Inflammatory macrophage treated with lipopolysaccharide for 1 hour (primary cell): ENCODE data around the gene FAM53A.

Experiments
- DNase-seq, 2 donors: peaks; one replicate each; pipeline ENCODE4 v3.0.0-alpha.2; 2020 to 2022

FAM53A gene

GRCh38 chr4:1716065-1716945, 32.2 kb upstream of the FAM53A start:
- no peak for DNase-seq

DNA sequence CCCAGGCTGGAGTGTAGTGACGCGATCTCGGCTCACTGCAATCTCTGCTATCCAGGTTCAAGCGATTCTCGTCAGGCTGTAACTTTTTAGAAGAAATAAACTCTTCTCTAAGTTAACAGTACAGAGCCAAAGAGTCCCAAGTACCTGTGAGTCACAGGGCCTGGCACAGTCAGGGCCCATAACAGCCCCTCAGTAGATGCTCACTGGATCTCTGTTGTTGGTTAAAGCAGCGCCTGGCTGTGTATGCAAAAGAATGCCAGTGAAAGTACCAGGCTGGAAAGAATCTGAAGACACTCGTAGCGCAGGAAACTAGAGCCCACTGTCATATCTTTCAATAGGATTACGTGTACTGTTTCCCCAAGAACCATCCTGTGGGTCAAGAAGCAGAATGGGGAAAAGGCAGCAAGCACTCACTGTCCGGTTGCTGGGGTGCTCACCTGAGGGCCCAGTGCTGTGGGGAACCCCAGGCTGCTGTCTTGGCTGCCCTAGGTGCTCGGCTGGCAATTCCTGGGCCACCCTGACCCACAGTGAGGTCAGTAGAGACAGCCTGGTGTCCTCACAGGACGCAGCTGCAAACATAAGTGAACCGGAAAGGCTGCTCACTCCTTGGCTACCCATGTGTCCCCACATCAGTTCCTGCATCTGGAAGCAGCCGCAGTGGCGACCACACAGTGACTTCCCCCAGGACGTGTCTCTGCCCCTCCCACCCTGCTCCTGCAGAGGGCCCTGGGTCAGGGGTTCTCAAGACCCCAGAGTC, 31.1 kb upstream of the FAM53A start:
- no peak for DNase-seq

- peak in 1 of 2 donors; percentile 23 for DNase-seq
Observed at GRCh38 chr4:1714303-1715001, 30.3 kb upstream of the FAM53A start.

DNA sequence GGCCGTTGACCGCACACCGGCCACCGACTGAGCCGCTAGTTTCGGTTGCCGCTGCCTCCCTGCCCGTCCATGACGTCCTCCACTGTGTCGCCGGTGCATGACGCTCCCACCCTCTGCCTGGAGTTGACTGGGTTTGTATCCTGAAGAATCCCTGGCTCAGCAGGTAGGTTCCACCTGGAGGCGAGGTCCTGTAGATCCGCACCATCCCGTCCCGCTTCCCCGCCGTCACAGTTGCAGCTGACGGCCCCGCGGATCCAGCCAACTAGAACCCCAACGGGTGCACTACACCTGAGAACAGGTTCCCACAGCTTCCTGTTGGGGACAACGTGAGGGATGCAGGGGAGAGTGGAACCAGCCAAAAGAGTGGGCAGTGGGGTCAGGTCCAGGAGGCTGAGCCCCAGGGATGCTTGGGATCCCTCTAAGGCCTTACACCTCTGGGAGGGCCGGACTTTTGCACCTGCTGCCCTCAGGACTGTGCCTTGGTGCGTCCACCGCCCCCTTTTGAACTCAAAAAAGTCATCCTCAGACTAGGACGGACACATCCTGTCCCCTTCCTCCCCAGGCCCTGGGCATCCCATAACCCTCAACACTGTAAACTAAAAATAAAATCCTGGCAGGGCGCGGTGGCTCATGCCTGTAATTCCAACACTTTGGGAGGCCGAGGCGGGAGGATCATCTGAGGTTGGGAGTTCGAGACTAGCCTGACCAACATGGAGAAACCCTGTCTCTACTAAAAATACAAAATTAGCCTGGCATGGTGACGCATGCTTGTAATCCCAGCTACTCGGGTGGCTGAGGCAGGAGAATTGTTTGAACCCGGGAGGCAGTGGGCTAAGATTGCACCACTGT, 29.1 kb upstream of the FAM53A start:
- DNase-seq, result no peak

DNA sequence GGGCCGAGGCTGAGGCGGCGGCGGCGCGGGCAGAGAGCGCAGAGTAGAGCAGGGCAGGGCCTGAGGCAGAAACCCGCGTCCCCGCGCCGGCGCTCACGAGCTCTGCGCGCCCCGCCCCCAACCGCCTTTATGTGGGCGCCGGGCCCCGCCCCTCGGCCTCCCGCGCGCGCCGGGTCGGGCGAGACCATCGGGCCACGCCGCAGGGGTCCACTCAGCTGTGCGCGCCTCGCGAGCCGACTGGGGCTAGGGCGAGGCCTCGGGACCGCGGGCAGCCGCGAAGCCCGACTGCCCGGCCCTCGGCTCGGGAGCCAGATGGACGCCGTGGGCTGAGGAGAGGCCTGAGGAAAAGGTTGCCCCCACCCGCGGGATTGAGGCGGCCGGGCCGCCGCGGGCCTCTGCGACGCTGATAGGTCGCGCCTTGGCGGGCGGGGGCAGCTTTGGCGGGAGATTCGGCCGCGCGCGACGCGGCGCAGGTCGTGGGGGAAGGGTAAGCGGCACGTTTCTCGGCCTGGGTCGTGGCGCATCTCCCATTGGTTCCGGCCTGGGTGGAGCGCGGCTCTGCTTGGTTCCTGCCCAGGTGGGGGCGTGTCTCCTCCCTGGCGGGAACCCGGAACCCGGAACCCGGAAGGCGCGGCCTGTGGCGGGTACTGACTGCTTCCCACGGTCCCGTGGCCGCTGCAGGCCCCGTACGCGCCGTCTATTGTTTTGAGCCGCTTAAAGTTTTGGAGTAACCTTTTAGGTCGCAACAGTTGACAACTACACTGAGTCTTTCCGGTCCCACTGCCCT, 28.3 kb upstream of the FAM53A start, which contains the start of gene SLBP:
TSS of gene SLBP (minus strand) at position 104 of the 787 bp plus-strand sequence. CDS start 131 bp downstream, outside the sequence.
- peak; percentile 95 to 96 for DNase-seq

- peak; percentile 33 to 53 for DNase-seq
Observed at GRCh38 chr4:1711571-1712215, 27.6 kb upstream of the FAM53A start.

GRCh38 chr4:1711055-1711570, 27.0 kb upstream of the FAM53A start:
- DNase-seq, result no peak

DNA sequence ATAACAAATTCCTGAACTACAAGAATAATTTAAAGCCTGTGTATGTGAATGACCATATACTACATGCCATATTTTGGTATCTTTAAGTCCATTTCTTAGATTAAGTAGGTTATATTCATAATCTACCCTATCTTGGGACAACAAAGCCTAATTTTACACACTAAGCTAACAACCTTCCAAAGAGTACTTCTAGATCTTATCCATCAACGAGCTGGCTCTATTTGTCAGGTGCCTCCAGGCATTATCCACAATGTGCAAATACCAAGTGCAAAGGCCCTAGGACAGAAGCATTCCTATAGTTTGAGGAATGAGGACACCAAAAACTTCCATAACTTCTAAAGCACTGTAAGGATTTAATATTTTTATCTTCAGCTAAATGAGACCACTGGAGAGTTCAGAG, 24.5 kb upstream of the FAM53A start:
- DNase-seq, result no peak

DNA sequence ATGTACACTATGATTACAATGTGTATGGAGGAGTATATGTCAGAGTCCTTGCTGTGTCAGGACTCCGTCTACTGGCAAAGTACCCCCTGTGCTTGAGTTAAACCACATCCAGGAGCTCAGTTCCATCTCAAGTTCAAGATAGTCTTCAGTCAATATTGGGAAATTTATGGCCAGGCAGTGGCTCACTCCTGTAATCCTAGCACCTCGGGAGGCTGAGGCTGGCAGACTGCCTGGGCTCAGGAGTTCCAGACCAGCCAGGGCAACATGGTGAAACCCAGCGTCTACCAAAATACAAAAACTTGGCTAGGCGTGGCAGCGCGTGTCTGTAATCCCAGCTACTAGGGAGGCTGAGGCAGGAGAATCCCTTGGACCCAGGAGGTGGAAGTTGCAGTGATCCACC, 22.2 kb upstream of the FAM53A start:
- no peak for DNase-seq

DNA sequence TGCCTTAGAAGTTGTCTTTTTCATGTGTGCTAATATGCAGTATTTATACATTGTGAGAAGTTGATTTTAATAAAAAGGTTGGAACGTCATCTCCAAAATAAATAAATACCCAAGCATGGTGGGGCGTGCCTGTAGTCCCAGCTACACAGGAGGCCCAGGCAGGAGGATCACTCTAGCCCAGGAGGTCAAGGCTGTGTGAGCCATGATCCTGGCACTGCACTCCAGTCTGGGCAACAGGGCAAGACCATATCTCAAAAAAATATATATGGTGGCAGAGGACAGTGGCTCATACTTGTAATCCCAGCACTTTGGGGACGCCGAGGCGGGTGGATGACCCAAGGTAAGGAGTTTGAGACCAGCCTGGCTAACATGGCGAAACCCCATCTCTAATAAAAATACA, 21.6 kb upstream of the FAM53A start:
- no peak for DNase-seq

- no peak for DNase-seq
Observed at GRCh38 chr4:1703867-1704266, 19.8 kb upstream of the FAM53A start.

GRCh38 chr4:1701671-1702070, 17.6 kb upstream of the FAM53A start:
- DNase-seq, result peak in 1 of 2 donors; percentile 38

GRCh38 chr4:1695913-1696312, 11.8 kb upstream of the FAM53A start:
- no peak for DNase-seq

- DNase-seq, result peak; percentile 63 to 89
Observed at GRCh38 chr4:1693131-1693896, 9.2 kb upstream of the FAM53A start.

GRCh38 chr4:1691737-1692373, 7.7 kb upstream of the FAM53A start:
- DNase-seq, result no peak

DNA sequence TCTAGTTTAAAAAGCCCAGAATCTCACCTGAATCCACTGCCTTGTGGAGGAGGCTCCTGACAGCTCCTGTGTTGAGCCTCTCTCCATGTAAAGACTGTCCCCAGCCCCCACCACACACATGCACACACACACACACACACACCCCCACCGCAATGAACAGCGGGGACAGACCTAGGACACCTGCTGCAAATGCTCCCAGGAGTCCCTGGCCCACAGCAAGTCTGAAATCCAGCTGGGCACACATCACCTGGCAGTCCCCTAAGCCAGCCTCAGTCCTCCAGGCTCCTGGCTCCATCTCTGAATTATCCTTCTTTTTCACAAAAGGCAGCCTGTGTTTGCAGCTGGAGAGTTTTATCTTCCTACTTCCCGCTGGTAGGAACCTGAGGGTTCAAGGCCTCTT, 6.6 kb upstream of the FAM53A start:
- DNase-seq, result no peak

DNA sequence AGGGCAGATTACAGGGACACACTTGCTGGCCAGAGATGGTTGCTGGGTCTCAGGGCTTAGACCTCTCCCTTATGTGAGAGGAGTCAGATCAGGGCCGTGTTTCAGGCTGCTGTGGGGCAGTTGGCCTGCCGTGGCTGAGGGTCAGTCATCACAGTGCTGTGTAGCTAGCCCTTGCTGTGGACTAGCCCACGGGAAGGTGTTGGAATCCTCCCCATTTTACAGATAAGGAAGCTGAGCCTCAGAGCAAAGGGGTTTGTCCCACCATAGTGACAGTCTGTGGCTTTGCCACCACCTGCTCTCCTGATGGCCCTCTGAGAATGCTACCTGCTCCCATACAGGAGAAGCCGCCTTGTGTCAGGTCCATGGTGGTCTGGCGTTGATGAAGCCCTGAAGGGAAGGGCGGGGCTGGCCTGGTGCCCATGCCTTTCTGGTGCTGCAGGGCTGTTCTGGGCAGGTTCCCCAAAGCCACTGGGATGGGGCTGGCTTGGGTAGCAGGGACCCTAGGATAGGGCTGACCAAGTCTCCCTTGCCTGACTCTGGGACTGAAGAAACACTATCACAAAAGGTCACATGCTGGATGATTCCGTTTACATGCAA, 2.4 kb upstream of the FAM53A start:
- no peak for DNase-seq

- no peak for DNase-seq
Observed at GRCh38 chr4:1685235-1686150, 1.4 kb upstream of the FAM53A start.
